Activated CD4-positive, alpha-beta T cell treated with anti-CD3 and anti-CD28 coated beads, Interleukin-2, amount 10 ng/mL, durations not matched to agents 7 days and 5 days (primary cell): ENCODE data around the gene DUS2. TPM values are rescaled to one million over a fixed set of nuclear protein-coding genes. Genes with fewer than 3 reads are reported as not detected.

Experiments used
- total RNA-seq, 2 experiments: library from RNA; stranded (reverse); gene quantifications; one replicate each; pipeline ENCODE4 v1.2.3, GENCODE V29; 2021

DUS2 gene
- total RNA-seq, 2 experiments from 2014 or later = 21.5 to 23.4 TPM

Other genes starting within 250 kb of the DUS2 start
- 10 to 100 TPM; 28.2 to 30.4 TPM for gene RANBP10, start 216.7 kb upstream of the DUS2 start, total RNA-seq
- under 1 TPM; 0.27 to 0.33 TPM for gene TSNAXIP1, start 216.4 kb upstream of the DUS2 start, total RNA-seq
- gene THAP11, start 181.0 kb upstream of the DUS2 start, total RNA-seq = 10 to 100 TPM; 37.5 to 41.7 TPM
- 100 to 1,000 TPM; 112 to 140 TPM for gene NUTF2, start 176.4 kb upstream of the DUS2 start, total RNA-seq
- 10 to 100 TPM; 62.1 to 64.0 TPM for gene CENPT, start 175.6 kb upstream of the DUS2 start, total RNA-seq
- gene EDC4, start 150.2 kb upstream of the DUS2 start, total RNA-seq = 100 to 1,000 TPM; 114 to 128 TPM
- gene NRN1L, start 138.4 kb upstream of the DUS2 start, total RNA-seq = 1 to 10 TPM; 1.5 to 2.5 TPM
- gene PSKH1, start 130.0 kb upstream of the DUS2 start, total RNA-seq = 10 to 100 TPM; 21.3 to 21.5 TPM
- 1 to 10 TPM; 7.2 to 9.4 TPM for gene CTRL, start 91.4 kb upstream of the DUS2 start, total RNA-seq
- 100 to 1,000 TPM; 214 to 288 TPM for gene PSMB10, start 86.4 kb upstream of the DUS2 start, total RNA-seq
- gene LCAT, start 79.2 kb upstream of the DUS2 start, total RNA-seq = 10 to 100 TPM; 12.9 to 15.3 TPM
- gene SLC12A4, start 54.6 kb upstream of the DUS2 start, total RNA-seq = 10 to 100 TPM; 27.1 to 29.5 TPM
- gene DPEP3, start 42.8 kb upstream of the DUS2 start, total RNA-seq = under 1 TPM; 0.10 TPM
- gene DPEP2, start 23.8 kb upstream of the DUS2 start, total RNA-seq = 10 to 100 TPM; 12.4 to 14.2 TPM
- not detected for gene DPEP2NB, start 7.4 kb upstream of the DUS2 start, total RNA-seq
- 10 to 100 TPM; 12.9 to 14.4 TPM for gene DDX28, start 52 bp upstream of the DUS2 start, total RNA-seq
- gene NFATC3, start 62.1 kb downstream of the DUS2 start, total RNA-seq = 100 to 1,000 TPM; 146 to 159 TPM
- gene ESRP2, start 212.8 kb downstream of the DUS2 start, total RNA-seq = under 1 TPM in 1 of 2 experiments, not detected in 1; 0.08 TPM
- 10 to 100 TPM in 1 of 2 experiments, 1 to 10 TPM in 1; 8.4 to 10.1 TPM for gene PLA2G15, start 222.1 kb downstream of the DUS2 start, total RNA-seq
- 100 to 1,000 TPM; 116 to 130 TPM for gene SLC7A6, start 241.2 kb downstream of the DUS2 start, total RNA-seq